Esophagus squamous epithelium (tissue), 4 donors: Measurements from ENCODE around the gene UNC13C.

Source experiments
- CTCF ChIP-seq, 6 experiments: fragments of 450-650 bp in 4 of 6; fragments of 200-600 bp in 2 of 6; sonication (generic) in 2 of 6; IDR thresholded peaks; one replicate each; pipeline ENCODE4 v1.5.1; 2016 to 2019; ENCODE audit warnings: antibody characterized with exemption in 6 of 6, mild to moderate bottlenecking in 4 of 6, moderate library complexity in 4 of 6
- POLR2A ChIP-seq, 4 donors: fragments of 450-650 bp; IDR thresholded peaks; one replicate each; pipeline ENCODE4 v1.6.1; 2017; ENCODE audit warnings: antibody characterized with exemption in 4 of 4, mild to moderate bottlenecking in 4 of 4, moderate library complexity in 3 of 4

- TF ChIP-seq CTCF (IDR thresholded peaks at IDR 0.05) = no peak
- TF ChIP-seq POLR2A (IDR thresholded peaks at IDR 0.05) = no peak
Observed at GRCh38 chr15:54506977-54507524, 528.8 kb downstream of the UNC13C start.
